ENCODE results near the gene SINHCAF. TPM values are rescaled to one million over a fixed set of nuclear protein-coding genes. Genes with fewer than 3 reads are reported as not detected.

SINHCAF gene
- total RNA-seq, 1 donor from 2014 or later, result 60.4 TPM

GRCh38 chr12:31362115-31362758, 36.3 kb upstream of the SINHCAF start:
- no peak overlapping the region for H3K4me3 ChIP-seq
- H3K4me1 ChIP-seq, result peaks cover 10% of the 10 kb centered on the region
- no peaks in the 10 kb centered on the region for H3K36me3 ChIP-seq
- intact Hi-C loops (cut with DNase I), result no loop called here
- H3K9me3 ChIP-seq, result no peaks in the 10 kb centered on the region
- no peaks in the 10 kb centered on the region for H3K27me3 ChIP-seq
- H3K27ac ChIP-seq, result no peak overlapping the region
- DNase-seq (ENCODE audit: extremely low spot score in 2 of 2), result no peak
- TF ChIP-seq, protein P1, sequence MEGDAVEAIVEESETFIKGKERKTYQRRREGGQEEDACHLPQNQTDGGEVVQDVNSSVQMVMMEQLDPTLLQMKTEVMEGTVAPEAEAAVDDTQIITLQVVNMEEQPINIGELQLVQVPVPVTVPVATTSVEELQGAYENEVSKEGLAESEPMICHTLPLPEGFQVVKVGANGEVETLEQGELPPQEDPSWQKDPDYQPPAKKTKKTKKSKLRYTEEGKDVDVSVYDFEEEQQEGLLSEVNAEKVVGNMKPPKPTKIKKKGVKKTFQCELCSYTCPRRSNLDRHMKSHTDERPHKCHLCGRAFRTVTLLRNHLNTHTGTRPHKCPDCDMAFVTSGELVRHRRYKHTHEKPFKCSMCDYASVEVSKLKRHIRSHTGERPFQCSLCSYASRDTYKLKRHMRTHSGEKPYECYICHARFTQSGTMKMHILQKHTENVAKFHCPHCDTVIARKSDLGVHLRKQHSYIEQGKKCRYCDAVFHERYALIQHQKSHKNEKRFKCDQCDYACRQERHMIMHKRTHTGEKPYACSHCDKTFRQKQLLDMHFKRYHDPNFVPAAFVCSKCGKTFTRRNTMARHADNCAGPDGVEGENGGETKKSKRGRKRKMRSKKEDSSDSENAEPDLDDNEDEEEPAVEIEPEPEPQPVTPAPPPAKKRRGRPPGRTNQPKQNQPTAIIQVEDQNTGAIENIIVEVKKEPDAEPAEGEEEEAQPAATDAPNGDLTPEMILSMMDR (IDR thresholded peaks at IDR 0.05), result no peak
- TF ChIP-seq POLR2AphosphoS5 (IDR thresholded peaks at IDR 0.05; ENCODE audit: insufficient read depth in 1 of 2, low read depth in 1 of 2) (no peak), POLR2A (IDR thresholded peaks at IDR 0.05) (no peak)

DNA sequence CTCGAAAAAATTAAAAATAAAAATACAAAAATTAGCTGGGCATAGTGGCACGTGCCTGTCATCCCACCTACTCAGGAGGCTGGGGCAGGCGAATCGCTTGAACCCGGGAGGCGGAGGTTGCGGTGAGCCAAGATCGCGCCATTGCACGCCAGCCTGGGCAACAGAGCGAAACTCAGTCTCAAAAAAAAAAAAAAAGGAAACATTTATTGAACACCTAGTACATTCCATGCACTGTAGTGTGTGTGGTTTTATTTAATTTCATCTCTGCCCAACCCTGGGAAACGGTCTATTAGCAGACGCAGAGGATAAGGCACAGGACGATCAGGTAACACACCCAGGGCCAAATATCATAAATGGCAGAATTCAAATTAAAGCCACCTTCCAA, 35.8 kb upstream of the SINHCAF start:
- no peak overlapping the region for H3K27ac ChIP-seq
- intact Hi-C loops (cut with DNase I), result no loop called here
- H3K4me1 ChIP-seq, result peaks cover 10% of the 10 kb centered on the region
- H3K36me3 ChIP-seq, result no peaks in the 10 kb centered on the region
- no peak for DNase-seq (ENCODE audit: extremely low spot score in 2 of 2)
- H3K27me3 ChIP-seq, result no peaks in the 10 kb centered on the region
- no peaks in the 10 kb centered on the region for H3K9me3 ChIP-seq
- no peak overlapping the region for H3K4me3 ChIP-seq
- no peak for TF ChIP-seq POLR2AphosphoS5 (IDR thresholded peaks at IDR 0.05; ENCODE audit: insufficient read depth in 1 of 2, low read depth in 1 of 2)
- TF ChIP-seq, protein P1 (IDR thresholded peaks at IDR 0.05), result no peak
- TF ChIP-seq POLR2A (IDR thresholded peaks at IDR 0.05), result no peak

GRCh38 chr12:31355747-31356107, 29.8 kb upstream of the SINHCAF start:
- no peak for DNase-seq (ENCODE audit: extremely low spot score in 2 of 2)
- Histone ChIP-seq H3K9me3 (no peaks in the 10 kb centered on the region), H3K36me3 (no peaks in the 10 kb centered on the region), H3K27ac (no peak overlapping the region), H3K27me3 (no peaks in the 10 kb centered on the region), H3K4me3 (no peak overlapping the region), H3K4me1 (no peaks in the 10 kb centered on the region)
- intact Hi-C loops (cut with DNase I), result no loop called here
- TF ChIP-seq, protein P1 (IDR thresholded peaks at IDR 0.05), result no peak
- TF ChIP-seq POLR2A (IDR thresholded peaks at IDR 0.05) (no peak), POLR2AphosphoS5 (IDR thresholded peaks at IDR 0.05; ENCODE audit: insufficient read depth in 1 of 2, low read depth in 1 of 2) (no peak)

- intact Hi-C loops (cut with DNase I), result no loop called here
- no peaks in the 10 kb centered on the region for H3K4me1 ChIP-seq
- no peak for DNase-seq (ENCODE audit: extremely low spot score in 2 of 2)
These were observed 28.1 kb upstream of the SINHCAF start for GRCh38 chr12:31353750-31354708.

More at GRCh38 chr12:31353750-31354708, 28.1 kb upstream of the SINHCAF start:
- Histone ChIP-seq H3K36me3 (no peaks in the 10 kb centered on the region), H3K27ac (no peak overlapping the region), H3K27me3 (no peaks in the 10 kb centered on the region), H3K4me3 (no peak overlapping the region), H3K9me3 (no peaks in the 10 kb centered on the region)
- TF ChIP-seq POLR2A (IDR thresholded peaks at IDR 0.05) (no peak), POLR2AphosphoS5 (IDR thresholded peaks at IDR 0.05; ENCODE audit: insufficient read depth in 1 of 2, low read depth in 1 of 2) (no peak)
- TF ChIP-seq, protein P1 (IDR thresholded peaks at IDR 0.05), result no peak

Data from vagina (tissue), 2 donors.